Islet of Langerhans (tissue), 1 donor: Measurements from ENCODE around the gene NME3.

ENCODE experiments used
- FAIRE-seq: peaks from one replicate; lab custom pipeline; 2011; peaks lifted over from hg19 to GRCh38; lab: Jason Lieb, UNC

NME3 gene

GRCh38 chr16:1768061-1768766 is 3.1 kb downstream of the NME3 start:
- FAIRE-seq = no peak

- no peak for FAIRE-seq
Measured at GRCh38 chr16:1767116-1767994, 4.0 kb downstream of the NME3 start.

GRCh38 chr16:1766701-1767100 is 4.6 kb downstream of the NME3 start:
- FAIRE-seq = no peak

- FAIRE-seq = no peak
Measured at GRCh38 chr16:1766231-1766630, 5.1 kb downstream of the NME3 start.

- FAIRE-seq = no peak
Measured at GRCh38 chr16:1765826-1766225, 5.5 kb downstream of the NME3 start.

GRCh38 chr16:1764971-1765370 is 6.4 kb downstream of the NME3 start:
- FAIRE-seq = no peak

GRCh38 chr16:1763521-1764511 is 7.5 kb downstream of the NME3 start:
- FAIRE-seq = no peak

- no peak for FAIRE-seq
Measured at GRCh38 chr16:1762879-1763520, 8.3 kb downstream of the NME3 start.

- no peak for FAIRE-seq
Measured at GRCh38 chr16:1762196-1762878, 9.0 kb downstream of the NME3 start.

- FAIRE-seq = no peak
Measured at GRCh38 chr16:1761751-1762150, 9.6 kb downstream of the NME3 start.

- no peak for FAIRE-seq
Measured at GRCh38 chr16:1760911-1761310, 10.4 kb downstream of the NME3 start.

- FAIRE-seq = no peak
Measured at GRCh38 chr16:1759511-1759910, 11.8 kb downstream of the NME3 start.

GRCh38 chr16:1758923-1759322 is 12.4 kb downstream of the NME3 start:
- FAIRE-seq = no peak

- FAIRE-seq = no peak
Measured at GRCh38 chr16:1757714-1758461, 13.5 kb downstream of the NME3 start.

- FAIRE-seq = no peak
Measured at GRCh38 chr16:1754204-1754603, 17.1 kb downstream of the NME3 start.

- no peak for FAIRE-seq
Measured at GRCh38 chr16:1752853-1753252, 18.5 kb downstream of the NME3 start.

GRCh38 chr16:1751946-1752345 is 19.4 kb downstream of the NME3 start:
- no peak for FAIRE-seq

- FAIRE-seq = no peak
Measured at GRCh38 chr16:1749152-1750117, 21.9 kb downstream of the NME3 start.

- FAIRE-seq = no peak
Measured at GRCh38 chr16:1747934-1748333, 23.4 kb downstream of the NME3 start.
